K562 (cell line): ENCODE data around the gene CSF3. TPM values are rescaled to one million over a fixed set of nuclear protein-coding genes. Genes with fewer than 3 reads are reported as not detected.

Experiments
- ATAC-seq: fragments of 200-7000 bp; cut with Tn5 transposase; 3 replicates; pipeline ENCODE4 v1.9.1; 2020; ENCODE audit warnings: moderate library complexity
- BruUV-seq: library from RNA; stranded (reverse); fragments of 400-500 nt; replicated peaks from 2 replicates; lab custom pipeline; 2021; lab: Mats Ljungman, UMichigan
- CTCF ChIA-PET: fragments of 300-600 bp; formaldehyde crosslinking; extraction: SDS; loops from one replicate; lab custom pipeline; 2021; ENCODE audit warnings: low intra/inter-chr PET ratio; lab: Yijun Ruan, JAX
- POLR2A ChIA-PET: fragments of 300-600, 350-650 bp; sonication (Branson Sonifier 250); formaldehyde crosslinking; extraction: SDS; loops from one replicate; lab custom pipeline; 2021; ENCODE audit warnings: antibody characterized with exemption, inconsistent platforms; lab: Yijun Ruan, JAX
- DNase-seq, 4 experiments: peaks; one replicate each; pipeline versions ENCODE4 v3.0.0 to v3.0.0-alpha.2; 2011 to 2018; ENCODE audit warnings: low spot score in 3 of 4, mixed read lengths in 3 of 4; ENCODE audit errors: extremely low read depth in 1 of 4
- FAIRE-seq: peaks from 2 replicates; lab custom pipeline; 2011; peaks lifted over from hg19 to GRCh38; lab: Jason Lieb, UNC
- H2AFZ ChIP-seq: 2 replicates; pipeline ENCODE4 v1.6.0; 2011; ENCODE audit warnings: low read depth, low read length, control low read depth, inconsistent platforms
- H3K27ac ChIP-seq: fragments of 200-600 bp; 3 replicates; pipeline ENCODE4 v1.8.0; 2011; ENCODE audit warnings: low read depth, mild to moderate bottlenecking, control low read depth, inconsistent platforms, low read length, moderate library complexity, mixed read lengths; ENCODE audit errors: extremely low read depth
- H3K27me3 ChIP-seq, 2 experiments: fragments of 300-600 bp in 1 of 2; 2 replicates in 1 of 2; 3 replicates in 1 of 2; pipeline versions ENCODE4 v1.6.0 to v1.8.0; 2011; ENCODE audit warnings: inconsistent platforms in 2 of 2, low read length in 2 of 2, mild to moderate bottlenecking in 1 of 2, mixed read lengths in 1 of 2, moderate library complexity in 1 of 2; ENCODE audit not compliant: control insufficient read depth in 2 of 2, insufficient read depth in 2 of 2
- H3K36me3 ChIP-seq: fragments of 300-600 bp; 3 replicates; pipeline ENCODE4 v1.8.0; 2011; ENCODE audit warnings: mild to moderate bottlenecking, low read length, inconsistent platforms; ENCODE audit not compliant: control insufficient read depth, insufficient read depth
- H3K4me1 ChIP-seq, 2 experiments: fragments of 200-600 bp in 1 of 2; replicated peaks in 1 of 2; 2 replicates in 1 of 2; 3 replicates in 1 of 2; pipeline versions ENCODE4 v1.5.1 to v1.8.0; 2011; ENCODE audit warnings: inconsistent platforms in 2 of 2, low read length in 2 of 2, mild to moderate bottlenecking in 1 of 2, mixed read lengths in 1 of 2, moderate library complexity in 1 of 2; ENCODE audit not compliant: control insufficient read depth in 2 of 2, insufficient read depth in 2 of 2
- H3K4me2 ChIP-seq: 2 replicates; pipeline ENCODE4 v1.6.1; 2011; ENCODE audit warnings: low read length, control low read depth, inconsistent platforms, mixed read lengths; ENCODE audit not compliant: insufficient read depth
- H3K4me3 ChIP-seq: fragments of 200-600 bp; sonication (generic), shearing (Covaris generic); 2 replicates; pipeline ENCODE4 v1.5.1; 2016; ENCODE audit warnings: control low read depth, inconsistent platforms
- H3K79me2 ChIP-seq: fragments of 200-600 bp; 3 replicates; pipeline ENCODE4 v1.8.0; 2011; ENCODE audit warnings: low read length, inconsistent platforms; ENCODE audit not compliant: control insufficient read depth, insufficient read depth
- H3K9ac ChIP-seq, 2 experiments: 2 replicates each; pipeline versions ENCODE4 v1.6.0 to v1.6.1; 2011; ENCODE audit warnings: low read depth in 2 of 2, low read length in 2 of 2, control low read depth in 1 of 2, inconsistent platforms in 1 of 2, mild to moderate bottlenecking in 1 of 2, mixed read lengths in 1 of 2; ENCODE audit not compliant: insufficient read depth in 1 of 2
- H3K9me1 ChIP-seq: one replicate; pipeline ENCODE4 v1.6.0; 2011; ENCODE audit warnings: inconsistent platforms, mild to moderate bottlenecking, low read length, moderate library complexity; ENCODE audit not compliant: control insufficient read depth, insufficient read depth
- H3K9me3 ChIP-seq: replicated peaks from 2 replicates; pipeline ENCODE4 v1.5.1; 2011; ENCODE audit warnings: low read depth, low read length, inconsistent platforms; ENCODE audit not compliant: control insufficient read depth, insufficient read depth
- H4K20me1 ChIP-seq: replicated peaks from 2 replicates; pipeline ENCODE4 v1.6.1; 2011; ENCODE audit warnings: low read length, inconsistent platforms, mixed read lengths; ENCODE audit not compliant: control insufficient read depth, insufficient read depth
- CEBPB ChIP-seq: fragments of 450-650 bp; IDR thresholded peaks from 2 replicates; pipeline ENCODE4 v1.6.1; 2016; ENCODE audit warnings: missing genetic modification characterization, missing compliant biosample characterization
- COPS2 ChIP-seq: fragments of 450-650 bp; conservative IDR thresholded peaks from 2 replicates; pipeline ENCODE4 v1.6.1; 2016; ENCODE audit warnings: mild to moderate bottlenecking, moderate library complexity
- HDGF ChIP-seq: fragments of 450-650 bp; IDR thresholded peaks from 2 replicates; pipeline ENCODE4 v1.6.1; 2016
- NONO ChIP-seq, 2 experiments: fragments of 200-400 bp in 1 of 2; fragments of 450-650 bp in 1 of 2; formaldehyde crosslinking in 1 of 2; IDR thresholded peaks; 2 replicates each; pipeline ENCODE4 v1.6.1; 2017; ENCODE audit warnings: low read depth in 2 of 2, mild to moderate bottlenecking in 2 of 2, moderate library complexity in 2 of 2, low read length in 1 of 2
- POLR2AphosphoS5 ChIP-seq: IDR thresholded peaks from 2 replicates; pipeline ENCODE4 v1.6.1; 2011; ENCODE audit warnings: mild to moderate bottlenecking, low read depth, low read length, moderate library complexity; ENCODE audit not compliant: control insufficient read depth, insufficient read depth
- TBP ChIP-seq: optimal IDR thresholded peaks from 2 replicates; pipeline ENCODE3; 2011; ENCODE audit warnings: low read depth, low read length, improper control_type of control experiment
- ZNF717 ChIP-seq: fragments of 250-450 bp; sonication (Bioruptor Pico); IDR thresholded peaks from 2 replicates; pipeline ENCODE4 v1.5.0; 2021
- WGBS: fragments of 100-300 bp; shearing (Covaris generic); methylation state at CpG from one replicate; pipeline ENCODE4 v1.1.6; 2016; ENCODE audit warnings: low coverage, mixed read lengths; ENCODE audit not compliant: insufficient coverage; ENCODE audit errors: missing lambda C conversion rate; 5-methylcytosine and 5-hydroxymethylcytosine counted together
- in situ Hi-C: fragments of 300-500 bp; cut with MboI; formaldehyde crosslinking; loops from 4 replicates; pipeline ENCODE4 v1.15.0; 2018; ENCODE audit warnings: inconsistent platforms, mixed read lengths
- intact Hi-C: fragments of 100-400 bp; cut with micrococcal nuclease; formaldehyde crosslinking; loops from 2 replicates; pipeline ENCODE4 v1.14.2; 2022
- polyA plus RNA-seq, 8 experiments: library from polyadenylated mRNA; depleted of rRNA in 4 of 8; stranded (reverse) in 5 of 8; unstranded in 3 of 8; fragments of >200 nt; fragmentation: Nextera tagmentation in 2 of 8; fragmentation: Illumina TruSeq in 1 of 8; extraction: Ambion mirVana in 2 of 8; extraction: Trizol in 1 of 8; gene quantifications; 2 replicates each; pipeline versions ENCODE4 v1.2.1 to v1.2.3, GENCODE V29; 2011 to 2014; ENCODE audit warnings: inconsistent platforms in 1 of 8, missing spikeins in 1 of 8
- total RNA-seq, 7 experiments: library from RNA; depleted of rRNA in 6 of 7; stranded (reverse); fragments of >200 nt in 6 of 7; fragmentation: Illumina TruSeq in 2 of 7; extraction: Trizol in 2 of 7; gene quantifications; 2 replicates each; pipeline versions ENCODE4 v1.2.1 to v1.2.3, GENCODE V29; 2011 to 2021; ENCODE audit warnings: low replicate concordance in 1 of 7
- TF ChIP-seq, protein P1 (sequence below): fragments of 450-650 bp; IDR thresholded peaks from 2 replicates; pipeline ENCODE4 v1.6.1; 2016

The CSF3 gene
- total and polyA plus RNA-seq, 9 of the 15 experiments (the other 6 are each of a cell fraction or from before 2014, with no cell fraction given), result 0.19 TPM; not detected in 8

DNA sequence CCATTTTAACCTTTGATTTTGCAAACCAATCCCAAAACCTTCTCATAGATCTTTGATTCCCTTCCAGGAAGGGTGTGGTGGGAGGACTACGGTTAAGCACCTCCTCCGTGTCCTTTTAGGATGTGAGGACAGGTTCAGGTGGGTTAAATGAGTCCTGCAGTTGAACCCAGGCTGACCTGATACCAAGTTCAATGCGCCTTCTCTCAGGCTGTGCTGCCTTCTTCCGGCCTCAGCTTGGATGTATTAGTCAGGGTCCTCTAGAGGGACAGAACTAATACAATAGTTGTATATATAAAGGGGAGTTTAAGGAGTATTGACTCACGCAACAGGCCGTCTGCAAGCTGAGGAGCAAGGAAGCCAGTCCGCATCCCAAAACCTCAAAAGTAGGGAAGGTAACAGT lies 10.5 kb upstream of the CSF3 start:
- Histone ChIP-seq H3K27ac (no peak overlapping the region), H3K4me2 (no peak overlapping the region), H4K20me1 (no peaks in the 10 kb centered on the region), H3K9ac (no peak overlapping the region), H3K36me3 (no peaks in the 10 kb centered on the region), H3K79me2 (no peaks in the 10 kb centered on the region), H3K4me3 (no peak overlapping the region), H3K4me1 (peaks cover 3 to 7% of the 10 kb centered on the region in 2 experiments; a peak in 3 of 5 replicates), H2AFZ (peak overlapping the region; percentile 49; the same call in 1 of the 2 replicates), H3K9me1 (no peaks in the 10 kb centered on the region), H3K27me3 (no peaks in the 10 kb centered on the region), H3K9me3 (no peaks in the 10 kb centered on the region)
- ATAC-seq (no peak), DNase-seq (no peak), FAIRE-seq (no peak)
- intact Hi-C loops, result no loop called here
- ChIA-PET POLR2A (interaction anchor here (1.7 kb wide), 1 partner anchor 8 kb away, joined by 7 read pairs; no protein-coding TSS in a partner anchor), CTCF (no interaction called here)
- in situ Hi-C loops, result loop anchor here (25.0 kb wide), 1 partner anchor 283 kb away; the partner anchor contains the start of gene CDC6
- WGBS, result 57% methylated on average over 7 of the region's 7 CpGs
- no TSS peak for BruUV-seq
- TF ChIP-seq NONO (IDR thresholded peaks at IDR 0.05; ENCODE audit: low read depth in 2 of 2, low read length in 1 of 2), result no peak
- TF ChIP-seq HDGF, result no peak
- no peak for TF ChIP-seq CEBPB (tag)
- no peak for TF ChIP-seq POLR2AphosphoS5
- no peak for TF ChIP-seq TBP
- no peak for TF ChIP-seq ZNF717
- no peak for TF ChIP-seq COPS2
- TF ChIP-seq, protein P1, sequence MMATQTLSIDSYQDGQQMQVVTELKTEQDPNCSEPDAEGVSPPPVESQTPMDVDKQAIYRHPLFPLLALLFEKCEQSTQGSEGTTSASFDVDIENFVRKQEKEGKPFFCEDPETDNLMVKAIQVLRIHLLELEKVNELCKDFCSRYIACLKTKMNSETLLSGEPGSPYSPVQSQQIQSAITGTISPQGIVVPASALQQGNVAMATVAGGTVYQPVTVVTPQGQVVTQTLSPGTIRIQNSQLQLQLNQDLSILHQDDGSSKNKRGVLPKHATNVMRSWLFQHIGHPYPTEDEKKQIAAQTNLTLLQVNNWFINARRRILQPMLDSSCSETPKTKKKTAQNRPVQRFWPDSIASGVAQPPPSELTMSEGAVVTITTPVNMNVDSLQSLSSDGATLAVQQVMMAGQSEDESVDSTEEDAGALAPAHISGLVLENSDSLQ, result no peak
